Activated naive CD8-positive, alpha-beta T cell (primary cell): Measurements from ENCODE around the gene ACBD6.
A peak's percentile ranks its signal among the peaks of the same experiment; 100 is the strongest.

Source experiments
- H3K27ac Mint-ChIP-seq: one replicate; pipeline ENCODE4 v1.8.0; 2021; ENCODE audit warnings: mixed read lengths
- H3K27me3 Mint-ChIP-seq: one replicate; pipeline ENCODE4 v1.8.0; 2021; ENCODE audit warnings: mixed read lengths
- H3K36me3 Mint-ChIP-seq: one replicate; pipeline ENCODE4 v1.8.0; 2021; ENCODE audit warnings: mixed read lengths
- H3K4me1 Mint-ChIP-seq: one replicate; pipeline ENCODE4 v1.8.0; 2021; ENCODE audit warnings: low read depth, mixed read lengths
- H3K4me3 Mint-ChIP-seq: one replicate; pipeline ENCODE4 v1.8.0; 2021; ENCODE audit warnings: mild to moderate bottlenecking, mixed read lengths
- H3K9me3 Mint-ChIP-seq: one replicate; pipeline ENCODE4 v1.8.0; 2021; ENCODE audit warnings: low read depth, mixed read lengths

ACBD6 gene

GRCh38 chr1:180278194-180278515, 224.2 kb downstream of the ACBD6 start:
- no peaks in the 10 kb centered on the region for H3K9me3 Mint-ChIP-seq
- peaks cover 23% of the 10 kb centered on the region for H3K36me3 Mint-ChIP-seq
- H3K4me3 Mint-ChIP-seq: no peak overlapping the region
- H3K27ac Mint-ChIP-seq: no peak overlapping the region
- no peaks in the 10 kb centered on the region for H3K27me3 Mint-ChIP-seq
- no peaks in the 10 kb centered on the region for H3K4me1 Mint-ChIP-seq

GRCh38 chr1:180277476-180278193, 224.7 kb downstream of the ACBD6 start:
- Mint-ChIP-seq H3K27ac (no peak overlapping the region), H3K4me1 (no peaks in the 10 kb centered on the region), H3K9me3 (no peaks in the 10 kb centered on the region), H3K4me3 (no peak overlapping the region), H3K27me3 (no peaks in the 10 kb centered on the region), H3K36me3 (peaks cover 23% of the 10 kb centered on the region)

- Mint-ChIP-seq H3K27ac (no peak overlapping the region), H3K27me3 (no peaks in the 10 kb centered on the region), H3K4me1 (no peaks in the 10 kb centered on the region), H3K4me3 (no peak overlapping the region), H3K36me3 (peaks cover 19% of the 10 kb centered on the region), H3K9me3 (no peaks in the 10 kb centered on the region)
Observed at GRCh38 chr1:180275726-180276125, 226.7 kb downstream of the ACBD6 start.

GRCh38 chr1:180274221-180274620, 228.2 kb downstream of the ACBD6 start:
- H3K4me3 Mint-ChIP-seq: no peak overlapping the region

GRCh38 chr1:180273066-180273465, 229.3 kb downstream of the ACBD6 start:
- H3K4me3 Mint-ChIP-seq: no peak overlapping the region
- H3K36me3 Mint-ChIP-seq: peaks cover 15% of the 10 kb centered on the region
- H3K9me3 Mint-ChIP-seq: no peaks in the 10 kb centered on the region
- H3K4me1 Mint-ChIP-seq: no peaks in the 10 kb centered on the region
- H3K27ac Mint-ChIP-seq: no peak overlapping the region
- H3K27me3 Mint-ChIP-seq: no peaks in the 10 kb centered on the region

More at GRCh38 chr1:180274221-180274620, 228.2 kb downstream of the ACBD6 start:
- Mint-ChIP-seq H3K9me3 (no peaks in the 10 kb centered on the region), H3K4me1 (no peaks in the 10 kb centered on the region), H3K27ac (no peak overlapping the region), H3K36me3 (peaks cover 15% of the 10 kb centered on the region), H3K27me3 (no peaks in the 10 kb centered on the region)

- H3K27me3 Mint-ChIP-seq: no peaks in the 10 kb centered on the region
- no peaks in the 10 kb centered on the region for H3K9me3 Mint-ChIP-seq
- no peak overlapping the region for H3K4me3 Mint-ChIP-seq
- H3K36me3 Mint-ChIP-seq: peaks cover 12% of the 10 kb centered on the region
- H3K27ac Mint-ChIP-seq: no peak overlapping the region
- no peaks in the 10 kb centered on the region for H3K4me1 Mint-ChIP-seq
Observed at GRCh38 chr1:180272395-180272794, 230.0 kb downstream of the ACBD6 start.

GRCh38 chr1:180271272-180272255, 230.8 kb downstream of the ACBD6 start:
- H3K4me3 Mint-ChIP-seq: no peak overlapping the region
- no peaks in the 10 kb centered on the region for H3K4me1 Mint-ChIP-seq
- peaks cover 8% of the 10 kb centered on the region for H3K36me3 Mint-ChIP-seq
- no peak overlapping the region for H3K27ac Mint-ChIP-seq
- H3K27me3 Mint-ChIP-seq: no peaks in the 10 kb centered on the region
- no peaks in the 10 kb centered on the region for H3K9me3 Mint-ChIP-seq

- H3K36me3 Mint-ChIP-seq: peaks cover 8% of the 10 kb centered on the region
- no peak overlapping the region for H3K4me3 Mint-ChIP-seq
- H3K9me3 Mint-ChIP-seq: no peaks in the 10 kb centered on the region
- peak overlapping the region; percentile 2 for H3K27ac Mint-ChIP-seq
- H3K4me1 Mint-ChIP-seq: no peaks in the 10 kb centered on the region
- no peaks in the 10 kb centered on the region for H3K27me3 Mint-ChIP-seq
Observed at GRCh38 chr1:180270530-180271271, 231.7 kb downstream of the ACBD6 start.

- Mint-ChIP-seq H3K36me3 (peaks cover 5% of the 10 kb centered on the region), H3K27me3 (no peaks in the 10 kb centered on the region), H3K27ac (no peak overlapping the region), H3K4me1 (no peaks in the 10 kb centered on the region), H3K9me3 (no peaks in the 10 kb centered on the region), H3K4me3 (no peak overlapping the region)
Observed at GRCh38 chr1:180269645-180270529, 232.5 kb downstream of the ACBD6 start.

GRCh38 chr1:180268556-180269075, 233.8 kb downstream of the ACBD6 start:
- no peaks in the 10 kb centered on the region for H3K4me1 Mint-ChIP-seq
- H3K36me3 Mint-ChIP-seq: peaks cover 1% of the 10 kb centered on the region
- no peaks in the 10 kb centered on the region for H3K9me3 Mint-ChIP-seq
- H3K27me3 Mint-ChIP-seq: no peaks in the 10 kb centered on the region
- H3K27ac Mint-ChIP-seq: no peak overlapping the region
- H3K4me3 Mint-ChIP-seq: no peak overlapping the region

GRCh38 chr1:180267761-180268555, 234.4 kb downstream of the ACBD6 start:
- Mint-ChIP-seq H3K27me3 (no peaks in the 10 kb centered on the region), H3K9me3 (no peaks in the 10 kb centered on the region), H3K4me1 (no peaks in the 10 kb centered on the region), H3K27ac (no peak overlapping the region), H3K36me3 (no peaks in the 10 kb centered on the region), H3K4me3 (no peak overlapping the region)

- Mint-ChIP-seq H3K27ac (no peak overlapping the region), H3K4me3 (no peak overlapping the region), H3K36me3 (no peaks in the 10 kb centered on the region), H3K4me1 (no peaks in the 10 kb centered on the region), H3K27me3 (no peaks in the 10 kb centered on the region), H3K9me3 (no peaks in the 10 kb centered on the region)
Observed at GRCh38 chr1:180267211-180267561, 235.2 kb downstream of the ACBD6 start.

- Mint-ChIP-seq H3K4me3 (no peak overlapping the region), H3K27me3 (no peaks in the 10 kb centered on the region), H3K4me1 (no peaks in the 10 kb centered on the region), H3K9me3 (no peaks in the 10 kb centered on the region), H3K27ac (no peak overlapping the region), H3K36me3 (no peaks in the 10 kb centered on the region)
Observed at GRCh38 chr1:180266275-180267210, 235.8 kb downstream of the ACBD6 start.
